ENCODE measurements around the gene OLFML1. TPM values are rescaled to one million over a fixed set of nuclear protein-coding genes. Genes with fewer than 3 reads are reported as not detected.

Gene OLFML1
- total and polyA plus RNA-seq, 2 of the 8 experiments (the other 6 are each of a cell fraction or from before 2014, with no cell fraction given) = 0.24 TPM; not detected in 1

DNA sequence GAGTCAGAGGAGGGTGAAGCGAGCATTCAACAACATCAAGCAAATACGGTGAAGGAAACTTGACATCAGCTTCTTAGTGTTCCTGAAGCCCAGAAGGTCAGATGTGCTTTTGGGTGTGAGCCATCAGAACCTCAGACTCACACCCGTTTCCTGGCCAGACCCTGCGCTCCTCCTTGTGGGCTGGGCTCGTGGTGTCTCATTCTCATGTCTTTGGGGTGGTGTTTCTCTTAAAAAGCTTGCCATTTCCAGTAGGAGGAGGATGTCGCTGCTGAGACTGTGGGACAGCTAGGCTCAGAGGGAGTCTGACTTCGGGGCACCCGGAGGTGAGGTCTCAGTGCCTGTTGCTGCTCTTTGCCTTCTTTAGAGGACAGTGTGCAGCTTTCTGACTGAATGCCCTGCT is 52.7 kb downstream of the OLFML1 start:
- no peak overlapping the region for H2BK20ac ChIP-seq (ENCODE audit: low read length)
- no peaks in the 10 kb centered on the region; a peak in 2 of 7 replicates for H3K4me1 ChIP-seq (replicated peaks in 1 of 4; ENCODE audit: control insufficient read depth in 3 of 4, insufficient read depth in 4 of 4, low read length in 3 of 4)
- H3K23ac ChIP-seq (ENCODE audit: insufficient read length) = no peak overlapping the region
- CTCF ChIA-PET (ENCODE audit: partially characterized antibody) = interaction anchor here (0.8 to 3.1 kb wide), 8 partner anchors 11 to 152 kb away, joined by 3 to 31 read pairs (median 4); no protein-coding TSS in a partner anchor
- no peaks in the 10 kb centered on the region for H3K79me1 ChIP-seq (ENCODE audit: low read depth, low read length)
- no peak overlapping the region for H3K4me3 ChIP-seq (ENCODE audit: extremely low read depth in 1 of 4, insufficient read depth in 2 of 4, low read depth in 3 of 4, low read length in 4 of 4)
- no peaks in the 10 kb centered on the region for H3K36me3 ChIP-seq (ENCODE audit: control insufficient read depth in 2 of 4, insufficient read depth in 4 of 4, low read length in 3 of 4)
- no peak overlapping the region for H2BK5ac ChIP-seq (ENCODE audit: low read depth, low read length)
- 96% methylated on average over 8 of the region's 8 CpGs; no CpG with 5 or more reads in 1 of the 2 experiments for WGBS, 2 experiments (ENCODE audit: extremely low coverage in 1 of 2, insufficient coverage in 1 of 2, insufficient read length in 1 of 2, insufficient replicate concordance in 2 of 2, low coverage in 1 of 2, low lambda C conversion rate in 2 of 2, missing lambda C conversion rate in 1 of 2)
- DNase-seq (ENCODE audit: low read depth in 1 of 2, low spot score in 2 of 2) (no peak), FAIRE-seq (no peak)
- no peak overlapping the region for H3K4me2 ChIP-seq (ENCODE audit: insufficient read depth in 1 of 2, low read depth in 2 of 2, low read length in 2 of 2)
- H4K20me1 ChIP-seq (replicated peaks in 1 of 2; ENCODE audit: control insufficient read depth in 1 of 2, insufficient read depth in 2 of 2, low read length in 2 of 2) = no peaks in the 10 kb centered on the region
- no peaks in the 10 kb centered on the region for H3K79me2 ChIP-seq (ENCODE audit: control insufficient read depth in 1 of 2, insufficient read depth in 2 of 2, low read length in 2 of 2)
- H3K9me3 ChIP-seq (ENCODE audit: insufficient read depth in 2 of 2, low read depth in 1 of 2, low read length in 1 of 2) = no peaks in the 10 kb centered on the region
- no peak overlapping the region for H2AK5ac ChIP-seq (ENCODE audit: low read depth, low read length)
- H2AFZ ChIP-seq (ENCODE audit: low read length) = no peak overlapping the region
- no peaks in the 10 kb centered on the region for H3K27me3 ChIP-seq (replicated peaks in 1 of 4; ENCODE audit: control insufficient read depth in 3 of 4, extremely low read depth in 1 of 4, insufficient read depth in 3 of 4, low read length in 3 of 4)
- no peak overlapping the region for H4K8ac ChIP-seq (ENCODE audit: extremely low read depth, insufficient read depth, low read length)
- no peaks in the 10 kb centered on the region for H3K23me2 ChIP-seq (ENCODE audit: low read depth, low read length)
- H4K5ac ChIP-seq (ENCODE audit: insufficient read length, low read depth, low read length) = no peak overlapping the region
- H2BK15ac ChIP-seq (ENCODE audit: low read length) = no peak overlapping the region
- H3K18ac ChIP-seq (ENCODE audit: extremely low read depth, low read length) = no peak overlapping the region
- no peak overlapping the region for H3K14ac ChIP-seq (ENCODE audit: insufficient read length)
- H3K4ac ChIP-seq (replicated peaks; ENCODE audit: insufficient read length, low read depth, low read length) = no peak overlapping the region
- POLR2A ChIA-PET (ENCODE audit: partially characterized antibody) = interaction anchor here (1.2 kb wide), 1 partner anchor 25 kb away, joined by 3 read pairs; no protein-coding TSS in a partner anchor
- H3K9ac ChIP-seq (replicated peaks in 1 of 4; ENCODE audit: extremely low read depth in 1 of 4, low read depth in 3 of 4, low read length in 3 of 4) = no peak overlapping the region
- no peak overlapping the region for H3K56ac ChIP-seq (replicated peaks; ENCODE audit: insufficient read length, low read depth, low read length)
- no peak overlapping the region for H3K27ac ChIP-seq (ENCODE audit: low read depth, low read length)
- no peak overlapping the region for H2BK120ac ChIP-seq (replicated peaks; ENCODE audit: low read depth, low read length)
- no peak overlapping the region for H2BK12ac ChIP-seq (ENCODE audit: low read depth, low read length)
- H4K91ac ChIP-seq (replicated peaks; ENCODE audit: insufficient read length, low read length) = no peak overlapping the region
- no peak for TF ChIP-seq CEBPB (IDR thresholded peaks at IDR 0.05; ENCODE audit: low read depth, low read length)
